SU-DHL-6 (cell line): ENCODE measurements around the gene POU3F3.

Experiments used
- EZH2phosphoT487 ChIP-seq: fragments of 200-600 bp; sonication (generic), shearing (Covaris generic); conservative IDR thresholded peaks from 2 replicates; pipeline ENCODE4 v1.6.1; 2018; ENCODE audit warnings: mild to moderate bottlenecking, antibody characterized with exemption, low read length, moderate library complexity, mixed read lengths
- TF ChIP-seq, protein P1 (sequence below): fragments of 200-600 bp; sonication (generic); IDR thresholded peaks from one replicate; pipeline ENCODE4 v1.5.1; 2017; ENCODE audit warnings: antibody characterized with exemption, mild to moderate bottlenecking, low read length, moderate library complexity; ENCODE audit not compliant: insufficient read depth, poor library complexity, severe bottlenecking

- TF ChIP-seq, protein P1, sequence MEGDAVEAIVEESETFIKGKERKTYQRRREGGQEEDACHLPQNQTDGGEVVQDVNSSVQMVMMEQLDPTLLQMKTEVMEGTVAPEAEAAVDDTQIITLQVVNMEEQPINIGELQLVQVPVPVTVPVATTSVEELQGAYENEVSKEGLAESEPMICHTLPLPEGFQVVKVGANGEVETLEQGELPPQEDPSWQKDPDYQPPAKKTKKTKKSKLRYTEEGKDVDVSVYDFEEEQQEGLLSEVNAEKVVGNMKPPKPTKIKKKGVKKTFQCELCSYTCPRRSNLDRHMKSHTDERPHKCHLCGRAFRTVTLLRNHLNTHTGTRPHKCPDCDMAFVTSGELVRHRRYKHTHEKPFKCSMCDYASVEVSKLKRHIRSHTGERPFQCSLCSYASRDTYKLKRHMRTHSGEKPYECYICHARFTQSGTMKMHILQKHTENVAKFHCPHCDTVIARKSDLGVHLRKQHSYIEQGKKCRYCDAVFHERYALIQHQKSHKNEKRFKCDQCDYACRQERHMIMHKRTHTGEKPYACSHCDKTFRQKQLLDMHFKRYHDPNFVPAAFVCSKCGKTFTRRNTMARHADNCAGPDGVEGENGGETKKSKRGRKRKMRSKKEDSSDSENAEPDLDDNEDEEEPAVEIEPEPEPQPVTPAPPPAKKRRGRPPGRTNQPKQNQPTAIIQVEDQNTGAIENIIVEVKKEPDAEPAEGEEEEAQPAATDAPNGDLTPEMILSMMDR, result no peak
- no peak for TF ChIP-seq EZH2phosphoT487
Measured at GRCh38 chr2:104861351-104862057, 7.6 kb downstream of the POU3F3 start.
